ENCODE data around the gene MORN5.

GRCh38 chr9:122229485-122229837 lies 69.8 kb downstream of the MORN5 start:
- TF ChIP-seq ZNF274 (IDR thresholded peaks at IDR 0.05; ENCODE audit: low read length) (no peak), ZNF274 (tag by site-specific recombination; IDR thresholded peaks at IDR 0.05; ENCODE audit: borderline replicate concordance) (no peak), CTCF (tag by site-specific recombination; IDR thresholded peaks at IDR 0.05) (no peak), ZNF433 (tag by site-specific recombination; IDR thresholded peaks at IDR 0.05; ENCODE audit: low read depth) (no peak), ZNF394 (tag by site-specific recombination; IDR thresholded peaks at IDR 0.05; ENCODE audit: borderline replicate concordance) (no peak), ZBTB20 (tag by site-specific recombination; IDR thresholded peaks at IDR 0.05) (no peak), OVOL3 (tag by site-specific recombination; IDR thresholded peaks at IDR 0.05) (no peak)

Measured in HEK293 (cell line).